ENCODE data around the gene TADA2B. TPM values are rescaled to one million over a fixed set of nuclear protein-coding genes. Genes with fewer than 3 reads are reported as not detected.

Gene TADA2B
- total RNA-seq (10 to 100 TPM; 12.8 to 13.8 TPM), polyA plus RNA-seq (10 to 100 TPM in 1 of 2 donors, 1 to 10 TPM in 1; 3.6 to 12.5 TPM)

DNA sequence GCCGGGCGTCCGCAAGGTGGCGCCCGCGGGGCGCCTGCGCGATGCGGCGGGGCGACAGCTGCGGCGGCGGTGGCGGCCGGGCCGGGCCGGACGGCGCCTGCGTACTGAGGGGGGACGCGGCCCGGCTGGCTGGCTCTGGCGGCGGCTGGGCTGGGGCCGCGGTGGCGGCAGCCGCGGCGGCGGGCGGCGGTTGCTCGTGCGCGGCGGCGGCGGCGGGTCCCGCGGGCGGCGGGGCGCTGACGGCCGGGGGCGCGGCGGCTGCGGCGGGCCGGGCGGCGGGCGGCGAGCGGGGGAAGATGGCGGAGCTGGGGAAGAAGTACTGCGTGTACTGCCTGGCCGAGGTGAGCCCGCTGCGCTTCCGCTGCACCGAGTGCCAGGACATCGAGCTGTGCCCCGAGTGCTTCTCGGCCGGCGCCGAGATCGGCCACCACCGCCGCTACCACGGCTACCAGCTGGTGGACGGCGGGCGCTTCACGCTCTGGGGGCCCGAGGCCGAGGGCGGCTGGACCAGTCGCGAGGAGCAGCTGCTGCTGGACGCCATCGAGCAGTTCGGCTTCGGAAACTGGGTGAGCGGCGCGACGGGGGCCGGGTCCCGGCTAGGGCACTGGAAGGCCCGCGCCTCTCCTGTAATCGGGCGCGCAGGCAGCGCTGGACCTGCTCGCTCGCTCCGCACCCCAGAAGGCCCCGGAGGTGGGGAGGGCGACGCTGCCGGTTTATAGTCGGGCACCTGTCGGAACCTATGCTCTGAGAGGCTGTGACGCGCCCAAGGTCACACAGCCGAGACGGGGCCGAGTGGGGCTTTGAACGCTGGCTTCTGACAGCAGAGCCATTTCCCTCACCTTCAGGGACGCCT lies at the start of gene TADA2B:
TSS of gene TADA2B (plus strand) at position 89 of the 853 bp plus-strand sequence. CDS start at position 297, 208 bp downstream.
- H3K27ac ChIP-seq (ENCODE audit: low read depth in 1 of 2, low read length in 2 of 2) = peak within 1 kb of the TSS; percentile 62 to 81
- peak; percentile 65 for DNase-seq (ENCODE audit: low spot score)
- WGBS = under 1% methylated on average over 119 of the region's 119 CpGs

GRCh38 chr4:6996481-6996880 lies 46.7 kb upstream of the TADA2B start:
- H3K4me1 ChIP-seq (ENCODE audit: control insufficient read depth in 4 of 4, insufficient read depth in 4 of 4, low read length in 3 of 4) = peaks cover 0 to 31% (median 15%) of the 10 kb centered on the region in 4 donors
- peaks cover 12 to 33% (median 28%) of the 10 kb centered on the region in 4 donors for H3K36me3 ChIP-seq (ENCODE audit: control insufficient read depth in 4 of 4, insufficient read depth in 3 of 4, low read depth in 1 of 4, low read length in 3 of 4)
- no peak for DNase-seq (ENCODE audit: low spot score)
- H3K27me3 ChIP-seq (ENCODE audit: control insufficient read depth in 4 of 4, insufficient read depth in 4 of 4, low read length in 3 of 4) = no peaks in the 10 kb centered on the region
- H3K4me3 ChIP-seq (ENCODE audit: low read depth in 1 of 3, low read length in 3 of 3) = no peak overlapping the region
- WGBS = 98% methylated on average over 12 of the region's 12 CpGs
- no peak for TF ChIP-seq RXRA (IDR thresholded peaks at IDR 0.05)
- TF ChIP-seq, protein P1, sequence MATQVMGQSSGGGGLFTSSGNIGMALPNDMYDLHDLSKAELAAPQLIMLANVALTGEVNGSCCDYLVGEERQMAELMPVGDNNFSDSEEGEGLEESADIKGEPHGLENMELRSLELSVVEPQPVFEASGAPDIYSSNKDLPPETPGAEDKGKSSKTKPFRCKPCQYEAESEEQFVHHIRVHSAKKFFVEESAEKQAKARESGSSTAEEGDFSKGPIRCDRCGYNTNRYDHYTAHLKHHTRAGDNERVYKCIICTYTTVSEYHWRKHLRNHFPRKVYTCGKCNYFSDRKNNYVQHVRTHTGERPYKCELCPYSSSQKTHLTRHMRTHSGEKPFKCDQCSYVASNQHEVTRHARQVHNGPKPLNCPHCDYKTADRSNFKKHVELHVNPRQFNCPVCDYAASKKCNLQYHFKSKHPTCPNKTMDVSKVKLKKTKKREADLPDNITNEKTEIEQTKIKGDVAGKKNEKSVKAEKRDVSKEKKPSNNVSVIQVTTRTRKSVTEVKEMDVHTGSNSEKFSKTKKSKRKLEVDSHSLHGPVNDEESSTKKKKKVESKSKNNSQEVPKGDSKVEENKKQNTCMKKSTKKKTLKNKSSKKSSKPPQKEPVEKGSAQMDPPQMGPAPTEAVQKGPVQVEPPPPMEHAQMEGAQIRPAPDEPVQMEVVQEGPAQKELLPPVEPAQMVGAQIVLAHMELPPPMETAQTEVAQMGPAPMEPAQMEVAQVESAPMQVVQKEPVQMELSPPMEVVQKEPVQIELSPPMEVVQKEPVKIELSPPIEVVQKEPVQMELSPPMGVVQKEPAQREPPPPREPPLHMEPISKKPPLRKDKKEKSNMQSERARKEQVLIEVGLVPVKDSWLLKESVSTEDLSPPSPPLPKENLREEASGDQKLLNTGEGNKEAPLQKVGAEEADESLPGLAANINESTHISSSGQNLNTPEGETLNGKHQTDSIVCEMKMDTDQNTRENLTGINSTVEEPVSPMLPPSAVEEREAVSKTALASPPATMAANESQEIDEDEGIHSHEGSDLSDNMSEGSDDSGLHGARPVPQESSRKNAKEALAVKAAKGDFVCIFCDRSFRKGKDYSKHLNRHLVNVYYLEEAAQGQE (IDR thresholded peaks at IDR 0.05) = no peak
- no peak for TF ChIP-seq RAD21 (IDR thresholded peaks at IDR 0.05)
- TF ChIP-seq HNF4G (IDR thresholded peaks at IDR 0.05) = no peak
- no peak for TF ChIP-seq MAX (IDR thresholded peaks at IDR 0.05)
- TF ChIP-seq SP1 (IDR thresholded peaks at IDR 0.05) = no peak
- no peak for TF ChIP-seq TAF1 (conservative IDR thresholded peaks at IDR 0.05)
- TF ChIP-seq HNF4A (conservative IDR thresholded peaks at IDR 0.05) = no peak
- TF ChIP-seq EGR1 (IDR thresholded peaks at IDR 0.05; ENCODE audit: low read depth in 2 of 2) = no peak
- no peak for TF ChIP-seq GABPA (IDR thresholded peaks at IDR 0.05 in 1 of 2, conservative IDR thresholded peaks at IDR 0.05 in 1 of 2)
- no peak for TF ChIP-seq JUND (IDR thresholded peaks at IDR 0.05)
- TF ChIP-seq YY1 (IDR thresholded peaks at IDR 0.05) = no peak
- no peak overlapping the region for H3K27ac ChIP-seq (ENCODE audit: low read depth in 1 of 2, low read length in 2 of 2)
- H3K9ac ChIP-seq (ENCODE audit: low read depth in 1 of 2, low read length in 2 of 2) = no peak overlapping the region
- no peaks in the 10 kb centered on the region for H3K9me3 ChIP-seq (ENCODE audit: control insufficient read depth in 4 of 4, low read length in 3 of 4)

More for the DNA sequence above, at the start of gene TADA2B:
- Histone ChIP-seq H3K4me1 (ENCODE audit: control insufficient read depth in 4 of 4, insufficient read depth in 4 of 4, low read length in 3 of 4) (peaks cover 12 to 50% (median 36%) of the 10 kb centered on the region in 4 donors), H3K27me3 (ENCODE audit: control insufficient read depth in 4 of 4, insufficient read depth in 4 of 4, low read length in 3 of 4) (no peaks in the 10 kb centered on the region), H3K36me3 (ENCODE audit: control insufficient read depth in 4 of 4, insufficient read depth in 3 of 4, low read depth in 1 of 4, low read length in 3 of 4) (no peaks in the 10 kb centered on the region), H3K9me3 (ENCODE audit: control insufficient read depth in 4 of 4, low read length in 3 of 4) (no peaks in the 10 kb centered on the region), H3K9ac (ENCODE audit: low read depth in 1 of 2, low read length in 2 of 2) (peak within 1 kb of the TSS; percentile 24 to 72), H3K4me3 (ENCODE audit: low read depth in 1 of 3, low read length in 3 of 3) (peak within 1 kb of the TSS; percentile 61 to 90 (median 83))
- TF ChIP-seq RAD21 (IDR thresholded peaks at IDR 0.05) (no peak), YY1 (IDR thresholded peaks at IDR 0.05) (peak; percentile 43)
